Adipocyte (in vitro differentiated cells): ENCODE measurements around the gene ATP8A1.
"Not testable (repeated sequence)": the region's sequence is repeated elsewhere in the genome, so short reads cannot be mapped to it uniquely, and the experiment has no call there.

Source experiments
- DNase-seq: peaks from one replicate; pipeline ENCODE4 v3.0.0-alpha.2; 2015; ENCODE audit warnings: low read depth
- H3K27me3 ChIP-seq: replicated peaks from 2 replicates; pipeline ENCODE4 v1.7.0; 2013; ENCODE audit warnings: mild to moderate bottlenecking, low read length, moderate library complexity; ENCODE audit not compliant: control insufficient read depth, insufficient read depth
- H3K36me3 ChIP-seq: 2 replicates; pipeline ENCODE4 v1.7.0; 2013; ENCODE audit warnings: low read length, mild to moderate bottlenecking, moderate library complexity; ENCODE audit not compliant: control insufficient read depth, insufficient read depth, severe bottlenecking
- H3K4me1 ChIP-seq: 2 replicates; pipeline ENCODE4 v1.7.0; 2013; ENCODE audit warnings: mild to moderate bottlenecking, low read length, moderate library complexity; ENCODE audit not compliant: control insufficient read depth, insufficient read depth
- H3K4me3 ChIP-seq: 2 replicates; pipeline ENCODE4 v1.7.0; 2013; ENCODE audit warnings: mild to moderate bottlenecking, low read length, moderate library complexity
- H3K9ac ChIP-seq: 2 replicates; pipeline ENCODE4 v1.7.0; 2013; ENCODE audit warnings: mild to moderate bottlenecking, low read length, moderate library complexity
- H3K9me3 ChIP-seq: 2 replicates; pipeline ENCODE4 v1.7.0; 2013; ENCODE audit warnings: mild to moderate bottlenecking, low read length, moderate library complexity; ENCODE audit not compliant: control insufficient read depth

ATP8A1 gene

DNA sequence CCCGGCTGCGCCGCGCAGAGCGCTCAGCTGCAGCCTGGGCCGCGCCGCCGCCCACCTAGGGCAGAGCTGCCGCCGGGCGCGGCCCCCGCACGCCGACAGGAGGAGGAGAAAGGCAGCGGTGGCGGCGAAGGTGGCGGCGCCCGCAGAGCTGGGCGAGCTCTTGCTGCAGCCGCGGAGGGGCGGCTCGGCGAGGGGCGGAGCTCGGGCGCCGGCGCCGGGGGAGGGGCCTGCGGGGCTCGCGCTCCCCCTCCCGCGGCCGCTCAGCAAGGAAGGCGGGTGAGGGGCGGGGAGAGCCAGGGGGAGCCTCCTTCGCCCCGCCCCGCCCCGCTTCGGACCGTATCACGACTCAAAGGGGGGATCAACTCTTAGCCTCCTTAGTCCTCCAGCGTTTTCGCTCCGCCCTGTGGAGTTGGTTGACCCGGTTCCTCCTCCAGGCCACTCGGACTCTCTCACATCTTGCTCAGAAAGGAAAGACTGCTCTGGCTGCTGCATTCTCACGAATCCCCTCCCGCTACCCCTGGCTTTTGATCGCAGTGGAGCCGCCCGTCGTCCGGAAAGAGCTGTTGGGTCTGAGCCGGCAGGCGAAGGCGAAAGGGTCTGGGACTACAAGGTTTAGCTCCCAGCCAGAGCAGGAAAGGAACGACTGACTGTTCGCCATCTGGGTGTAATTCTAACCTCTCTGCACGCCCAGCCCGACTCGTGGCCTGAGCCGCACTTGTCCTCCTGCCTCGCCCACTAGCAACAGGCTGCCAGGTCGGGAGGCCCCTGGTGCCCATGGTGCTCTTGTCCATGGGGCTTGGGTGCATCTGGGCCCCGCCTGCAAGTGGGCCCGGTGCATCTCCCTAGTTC lies at the start of gene ATP8A1:
Gene ATP8A1 (minus strand): TSS at position 162 of the 849 bp plus-strand sequence. CDS start 232 bp downstream, outside the sequence.
- Histone ChIP-seq H3K4me3 (peak within 1 kb of the TSS; percentile 94), H3K36me3 (no peaks in the 10 kb centered on the region)

DNA sequence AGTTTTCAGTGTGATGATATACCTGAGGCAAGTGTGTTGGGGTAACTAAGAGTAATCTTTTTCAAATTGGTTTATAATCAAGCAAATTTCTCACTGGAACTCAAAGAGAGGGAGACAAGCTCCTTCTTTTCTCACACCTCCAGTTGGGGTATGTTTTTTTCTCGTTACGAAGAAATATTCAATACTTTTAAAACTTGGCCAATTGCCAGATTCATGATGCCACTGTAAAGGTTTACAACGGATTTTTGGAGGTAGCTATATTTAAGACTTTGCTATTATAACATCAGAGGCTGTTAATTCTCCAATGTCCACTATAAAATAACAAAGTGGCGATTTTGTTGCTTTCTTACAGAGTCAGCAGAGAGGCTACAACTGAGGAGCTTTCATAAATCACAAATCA lies 49.2 kb upstream of the ATP8A1 start:
- H3K27me3 ChIP-seq: peaks cover 7% of the 10 kb centered on the region
- H3K9me3 ChIP-seq: no peaks in the 10 kb centered on the region
- no peak for DNase-seq
- H3K36me3 ChIP-seq: no peaks in the 10 kb centered on the region
- no peaks in the 10 kb centered on the region for H3K4me1 ChIP-seq
- no peak overlapping the region for H3K4me3 ChIP-seq
- no peak overlapping the region for H3K9ac ChIP-seq

More for the DNA sequence above, at the start of gene ATP8A1:
- no peaks in the 10 kb centered on the region for H3K9me3 ChIP-seq
- H3K4me1 ChIP-seq: peaks cover 27% of the 10 kb centered on the region
- H3K9ac ChIP-seq: peak within 1 kb of the TSS; percentile 92
- peak; percentile 97 for DNase-seq
- peaks cover 4% of the 10 kb centered on the region for H3K27me3 ChIP-seq

DNA sequence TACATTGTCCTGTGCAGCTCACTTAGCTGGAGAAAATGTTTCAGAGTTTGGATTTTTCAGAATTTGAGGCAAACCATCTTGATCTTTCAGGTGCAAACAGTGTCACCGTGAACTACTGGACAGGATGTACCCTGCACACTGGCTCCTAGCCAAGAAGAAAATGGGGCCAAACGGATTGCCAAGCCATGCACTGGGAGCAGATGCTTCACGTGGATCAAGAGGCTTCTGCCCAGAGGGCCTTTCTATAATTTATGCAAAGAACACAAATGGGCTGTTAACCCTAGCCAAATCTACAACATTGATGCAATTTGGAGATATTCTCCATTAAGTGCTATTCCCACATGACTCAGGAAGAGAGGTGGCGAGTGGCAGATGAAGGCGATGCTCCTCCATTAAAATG lies 46.9 kb upstream of the ATP8A1 start:
- no peak for DNase-seq

DNA sequence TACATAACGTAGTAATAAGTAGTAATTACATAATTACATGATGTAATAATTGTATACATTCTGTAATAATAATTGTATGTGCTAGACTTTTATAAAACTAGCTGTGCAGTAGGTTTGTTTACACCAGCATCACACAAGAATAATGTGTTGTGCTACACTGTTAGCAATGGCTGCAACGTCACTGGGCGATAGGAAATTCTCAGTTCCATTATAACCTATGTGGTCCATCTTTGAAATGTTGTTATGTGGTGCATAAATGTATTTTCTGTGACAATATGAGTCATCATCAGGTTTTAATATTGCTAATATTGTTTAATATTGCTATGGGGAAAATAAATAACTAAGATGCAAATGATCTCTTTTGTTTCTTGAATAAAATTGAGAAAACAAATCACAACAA lies 46.0 kb upstream of the ATP8A1 start:
- Histone ChIP-seq H3K4me1 (no peaks in the 10 kb centered on the region), H3K27me3 (peaks cover 3% of the 10 kb centered on the region), H3K9me3 (no peaks in the 10 kb centered on the region), H3K9ac (no peak overlapping the region), H3K4me3 (no peak overlapping the region), H3K36me3 (no peaks in the 10 kb centered on the region)
- no peak for DNase-seq

More for the DNA sequence above, 46.9 kb upstream of the ATP8A1 start:
- no peaks in the 10 kb centered on the region for H3K4me1 ChIP-seq
- no peaks in the 10 kb centered on the region for H3K36me3 ChIP-seq
- H3K27me3 ChIP-seq: peaks cover 7% of the 10 kb centered on the region
- no peaks in the 10 kb centered on the region for H3K9me3 ChIP-seq
- H3K4me3 ChIP-seq: no peak overlapping the region
- H3K9ac ChIP-seq: no peak overlapping the region

DNA sequence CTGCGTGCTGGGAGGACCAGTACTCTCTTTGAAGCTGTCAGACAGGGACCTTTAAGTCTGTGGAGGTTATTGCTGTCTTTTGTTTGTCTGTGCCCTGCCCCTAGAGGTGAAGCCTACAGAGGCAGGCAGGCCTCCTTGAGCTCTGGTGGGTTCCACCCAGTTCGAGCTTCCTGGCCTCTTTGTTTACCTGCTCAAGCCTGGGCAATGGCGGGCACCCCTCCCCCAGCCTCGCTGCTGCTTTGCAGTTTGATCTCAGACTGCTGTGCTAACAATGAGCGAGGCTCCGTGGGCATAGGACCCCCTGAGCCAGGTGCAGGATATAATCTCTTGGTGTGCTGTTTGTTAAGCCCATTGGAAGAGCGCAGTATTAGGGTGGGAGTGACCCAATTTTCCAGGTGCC lies 44.9 kb upstream of the ATP8A1 start:
- not testable (repeated sequence) for H3K9me3 ChIP-seq

DNA sequence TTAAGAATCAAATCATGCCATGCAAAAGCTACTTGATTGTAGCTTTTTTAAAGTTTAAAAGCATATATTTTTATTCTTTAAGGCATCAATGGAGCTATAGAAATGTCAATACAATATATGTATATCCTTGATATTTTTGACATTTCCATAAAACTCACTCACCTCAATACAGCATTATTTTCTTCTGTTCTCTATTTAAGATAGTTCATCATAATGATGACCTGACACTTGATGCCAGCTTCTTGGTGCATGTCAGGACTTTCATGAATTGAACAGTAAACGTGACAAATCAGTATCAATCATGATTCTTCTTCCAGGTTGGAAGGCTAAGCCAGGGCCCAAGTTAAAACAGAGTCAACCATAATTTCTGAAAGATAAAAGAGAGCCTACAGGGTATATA lies 33.6 kb upstream of the ATP8A1 start:
- DNase-seq: no peak
- peaks cover 4% of the 10 kb centered on the region for H3K9me3 ChIP-seq
- H3K27me3 ChIP-seq: peaks cover 10% of the 10 kb centered on the region
- H3K4me3 ChIP-seq: no peak overlapping the region
- no peaks in the 10 kb centered on the region for H3K4me1 ChIP-seq
- H3K36me3 ChIP-seq: no peaks in the 10 kb centered on the region
- H3K9ac ChIP-seq: no peak overlapping the region

More for the DNA sequence above, 44.9 kb upstream of the ATP8A1 start:
- H3K27me3 ChIP-seq, H3K4me3 ChIP-seq, H3K36me3 ChIP-seq, H3K4me1 ChIP-seq, H3K9ac ChIP-seq, DNase-seq: not testable (repeated sequence)

DNA sequence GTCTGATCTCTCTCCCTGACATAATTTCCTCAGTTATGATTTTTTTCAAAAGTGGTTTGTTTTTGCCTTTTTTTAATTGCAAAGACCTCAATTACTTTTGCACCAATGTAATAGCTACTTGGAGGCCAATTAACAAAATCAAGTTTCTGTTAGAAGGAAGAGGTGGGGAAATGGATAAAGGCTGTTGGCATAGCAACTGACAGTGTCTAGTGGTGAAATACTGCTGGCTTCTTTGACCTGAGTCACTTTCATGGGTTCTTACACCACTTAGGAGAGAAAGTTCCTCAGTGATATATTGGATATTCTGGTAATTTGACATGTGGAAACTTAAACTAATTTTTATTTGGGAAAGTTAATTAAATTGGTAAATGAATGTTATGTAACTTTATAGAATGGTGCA lies 26.5 kb upstream of the ATP8A1 start:
- Histone ChIP-seq H3K36me3 (no peaks in the 10 kb centered on the region), H3K4me3 (no peak overlapping the region), H3K4me1 (no peaks in the 10 kb centered on the region), H3K9me3 (no peaks in the 10 kb centered on the region), H3K9ac (no peak overlapping the region), H3K27me3 (no peaks in the 10 kb centered on the region)
- no peak for DNase-seq

DNA sequence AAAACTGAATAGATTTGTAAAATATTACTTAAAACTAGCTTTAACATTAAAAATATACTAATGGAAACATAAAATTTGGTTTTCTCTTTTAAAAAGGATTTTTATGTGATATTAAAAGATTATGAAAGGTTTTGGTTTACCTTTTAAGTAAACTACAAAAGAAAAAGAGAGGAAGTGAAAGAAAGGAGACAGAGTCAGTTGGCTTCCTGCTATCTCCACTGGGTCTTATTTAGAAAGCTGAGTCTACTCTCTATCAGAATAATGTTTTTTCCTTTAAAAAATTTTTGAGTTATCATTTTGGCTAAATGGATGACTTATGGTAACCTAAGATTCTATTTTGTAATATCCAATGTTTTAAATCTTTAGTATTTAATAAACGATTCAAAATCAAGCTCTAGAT lies 21.6 kb upstream of the ATP8A1 start:
- H3K27me3 ChIP-seq: no peaks in the 10 kb centered on the region
- no peaks in the 10 kb centered on the region for H3K9me3 ChIP-seq
- H3K36me3 ChIP-seq: no peaks in the 10 kb centered on the region
- no peak overlapping the region for H3K9ac ChIP-seq
- DNase-seq: no peak
- no peak overlapping the region for H3K4me3 ChIP-seq
- H3K4me1 ChIP-seq: no peaks in the 10 kb centered on the region

DNA sequence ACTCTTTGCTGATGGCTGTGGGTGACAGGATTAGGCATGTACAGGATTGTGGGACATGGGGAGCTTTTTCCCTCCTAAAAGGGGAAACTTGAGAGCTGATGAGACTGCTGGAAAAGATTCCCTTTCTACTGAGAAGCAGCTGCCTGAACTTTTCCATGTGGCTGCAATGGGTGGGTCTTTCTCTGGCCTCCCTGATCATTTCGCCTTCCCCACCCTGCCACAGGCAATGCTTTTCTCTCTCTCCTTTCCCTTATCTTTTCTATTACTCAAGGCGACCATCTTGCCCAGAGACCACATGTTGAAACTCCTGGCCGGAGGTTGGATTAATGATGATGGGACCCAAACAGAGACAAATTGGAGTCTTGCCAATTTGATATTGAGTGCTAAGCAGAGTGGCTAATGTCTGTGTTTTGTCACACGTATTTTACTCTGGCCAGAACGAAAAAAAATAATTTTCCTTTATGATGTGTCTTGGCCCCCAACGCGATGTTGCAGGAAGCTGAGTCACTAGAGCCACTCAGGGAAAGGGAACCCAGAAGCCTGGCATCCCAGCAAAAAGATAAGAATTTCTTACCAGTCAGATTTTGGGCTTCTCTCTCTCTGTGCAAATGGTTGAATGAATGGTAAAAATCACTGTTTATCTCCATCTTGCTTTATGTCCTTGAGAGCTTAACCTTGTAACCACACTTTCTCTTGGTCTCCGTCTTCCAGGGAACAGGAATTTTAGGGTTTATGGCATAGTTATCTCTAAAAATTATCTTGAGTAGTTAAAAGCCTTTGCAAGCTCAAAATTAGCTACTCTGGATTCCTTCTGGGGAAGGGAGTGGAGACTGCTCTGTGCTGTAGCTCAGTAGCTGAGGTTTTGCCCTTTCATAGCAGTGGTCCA lies 19.4 kb upstream of the ATP8A1 start:
- DNase-seq: no peak
- H3K27me3 ChIP-seq: peaks cover 8% of the 10 kb centered on the region
- no peak overlapping the region for H3K9ac ChIP-seq
- no peaks in the 10 kb centered on the region for H3K9me3 ChIP-seq
- no peaks in the 10 kb centered on the region for H3K36me3 ChIP-seq
- no peak overlapping the region for H3K4me3 ChIP-seq
- H3K4me1 ChIP-seq: peaks cover 7% of the 10 kb centered on the region

DNA sequence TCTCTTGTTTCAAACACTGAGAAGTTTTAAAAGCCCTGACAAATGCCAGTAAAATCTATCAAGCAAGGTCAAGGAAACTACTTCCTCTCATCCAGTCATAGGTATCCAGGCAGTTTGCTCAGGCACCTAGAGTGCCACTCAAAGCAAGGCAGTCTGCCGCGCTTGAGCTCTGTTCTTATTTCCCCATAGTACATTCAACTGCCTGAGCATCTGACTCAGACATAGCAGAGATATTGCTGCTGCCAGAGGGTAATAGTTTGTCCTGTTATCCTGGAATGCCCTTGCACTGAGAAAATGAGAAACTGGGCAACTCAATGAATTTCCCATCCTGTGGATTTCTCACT lies 16.1 kb upstream of the ATP8A1 start:
- DNase-seq: peak; percentile 8
- Histone ChIP-seq H3K4me1 (peaks cover 7% of the 10 kb centered on the region), H3K9ac (no peak overlapping the region), H3K27me3 (peaks cover 27% of the 10 kb centered on the region), H3K9me3 (no peaks in the 10 kb centered on the region), H3K4me3 (no peak overlapping the region), H3K36me3 (no peaks in the 10 kb centered on the region)

DNA sequence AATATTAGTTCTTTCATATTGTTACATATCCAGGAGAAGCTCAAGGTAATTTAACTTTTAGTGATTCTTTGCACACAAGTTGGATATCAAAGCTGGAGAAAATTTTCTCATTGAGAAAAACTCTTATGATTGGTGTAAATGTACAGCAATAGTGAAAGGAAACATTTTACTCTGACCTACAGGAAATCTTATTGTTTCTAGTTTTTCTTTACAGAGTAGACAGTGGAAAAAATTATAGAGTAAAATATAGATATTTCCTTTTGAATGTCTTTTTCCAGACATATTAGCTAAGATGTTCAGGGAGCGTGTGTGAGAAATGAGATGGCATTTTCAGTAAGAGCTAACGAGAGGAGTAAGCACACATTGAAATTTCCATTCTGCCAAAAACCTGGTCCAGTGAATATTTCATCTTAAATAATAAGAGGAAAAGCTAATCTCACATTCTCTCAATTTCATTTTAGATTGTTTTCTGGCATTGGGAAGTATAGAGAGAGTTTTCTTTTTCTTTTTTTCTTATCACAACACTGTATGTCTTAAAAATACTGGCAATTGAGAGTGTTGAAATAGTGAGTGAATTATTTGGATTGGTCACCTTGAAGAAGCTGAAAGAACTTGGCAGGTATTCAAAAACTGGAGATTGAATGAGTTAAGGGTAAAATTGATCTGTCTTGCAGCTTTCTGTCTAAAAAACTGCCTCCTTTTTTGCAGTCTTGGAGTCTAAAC lies 15.6 kb upstream of the ATP8A1 start:
- Histone ChIP-seq H3K9ac (no peak overlapping the region), H3K27me3 (peaks cover 27% of the 10 kb centered on the region), H3K4me3 (no peak overlapping the region), H3K9me3 (no peaks in the 10 kb centered on the region), H3K36me3 (no peaks in the 10 kb centered on the region), H3K4me1 (peaks cover 7% of the 10 kb centered on the region)
- DNase-seq: no peak
